H9 (cell line): ENCODE data around the gene DNAJB4. TPM values are rescaled to one million over a fixed set of nuclear protein-coding genes. Genes with fewer than 3 reads are reported as not detected.

Experiments
- DNase-seq: peaks from one replicate; pipeline ENCODE4 v3.0.0-alpha.2; 2017
- H2AFZ ChIP-seq: one replicate; pipeline ENCODE4 v1.6.1; 2013; ENCODE audit warnings: mild to moderate bottlenecking, low read length, control low read depth, moderate library complexity
- H2AK5ac ChIP-seq: 2 replicates; pipeline ENCODE4 v1.6.1; 2013; ENCODE audit warnings: low read length, control low read depth, mixed read lengths; ENCODE audit not compliant: insufficient read length
- H2BK120ac ChIP-seq: one replicate; pipeline ENCODE4 v1.6.1; 2013; ENCODE audit warnings: low read depth, mild to moderate bottlenecking, low read length, control low read depth, inconsistent platforms; ENCODE audit not compliant: poor library complexity, severe bottlenecking
- H2BK12ac ChIP-seq: 2 replicates; pipeline ENCODE4 v1.6.1; 2013; ENCODE audit warnings: low read length, control low read depth, mixed read lengths, low read depth; ENCODE audit not compliant: insufficient read length
- H2BK15ac ChIP-seq: 2 replicates; pipeline ENCODE4 v1.6.1; 2013; ENCODE audit warnings: low read depth, low read length, control low read depth
- H2BK20ac ChIP-seq: one replicate; pipeline ENCODE4 v1.6.1; 2013; ENCODE audit warnings: low read depth, mild to moderate bottlenecking, low read length, control low read depth, inconsistent platforms; ENCODE audit not compliant: poor library complexity, severe bottlenecking
- H2BK5ac ChIP-seq: 2 replicates; pipeline ENCODE4 v1.6.1; 2013; ENCODE audit warnings: low read length, control low read depth, mixed read lengths; ENCODE audit not compliant: insufficient read length
- H3K14ac ChIP-seq: 2 replicates; pipeline ENCODE4 v1.6.1; 2013; ENCODE audit warnings: low read length, control low read depth; ENCODE audit not compliant: insufficient read depth
- H3K18ac ChIP-seq: 2 replicates; pipeline ENCODE4 v1.6.1; 2013; ENCODE audit warnings: low read depth, mild to moderate bottlenecking, mixed read lengths, low read length, control low read depth; ENCODE audit not compliant: insufficient read length
- H3K23ac ChIP-seq: 2 replicates; pipeline ENCODE4 v1.6.1; 2013; ENCODE audit warnings: low read length, control low read depth, mixed read lengths, low read depth; ENCODE audit not compliant: insufficient read length
- H3K23me2 ChIP-seq: 2 replicates; pipeline ENCODE4 v1.6.1; 2013; ENCODE audit warnings: low read depth, mild to moderate bottlenecking, mixed read lengths, low read length, control low read depth; ENCODE audit not compliant: insufficient read length, poor library complexity, severe bottlenecking
- H3K27ac ChIP-seq: 2 replicates; pipeline ENCODE4 v1.5.1; 2013; ENCODE audit warnings: low read length, control low read depth, mixed read lengths, low read depth; ENCODE audit not compliant: insufficient read length
- H3K27me3 ChIP-seq: 2 replicates; pipeline ENCODE4 v1.6.1; 2013; ENCODE audit warnings: low read length, control low read depth, inconsistent platforms; ENCODE audit not compliant: insufficient read depth
- H3K4ac ChIP-seq: 2 replicates; pipeline ENCODE4 v1.6.1; 2013; ENCODE audit warnings: low read depth, mild to moderate bottlenecking, control low read depth, inconsistent platforms, low read length, moderate library complexity
- H3K4me1 ChIP-seq: 2 replicates; pipeline ENCODE4 v1.6.1; 2013; ENCODE audit warnings: low read length, control low read depth, inconsistent platforms; ENCODE audit not compliant: insufficient read depth
- H3K4me2 ChIP-seq: 2 replicates; pipeline ENCODE4 v1.6.1; 2013; ENCODE audit warnings: low read length, control low read depth, mixed read lengths; ENCODE audit not compliant: insufficient read length, insufficient read depth
- H3K56ac ChIP-seq: 2 replicates; pipeline ENCODE4 v1.6.1; 2013; ENCODE audit warnings: low read depth, mild to moderate bottlenecking, mixed read lengths, low read length, control low read depth; ENCODE audit not compliant: insufficient read length
- H3K79me1 ChIP-seq: 2 replicates; pipeline ENCODE4 v1.6.1; 2013; ENCODE audit warnings: low read depth, mild to moderate bottlenecking, moderate library complexity, low read length, control low read depth, inconsistent platforms; ENCODE audit not compliant: insufficient read depth, poor library complexity, severe bottlenecking
- H3K79me2 ChIP-seq: 2 replicates; pipeline ENCODE4 v1.6.1; 2013; ENCODE audit warnings: low read length, control low read depth, inconsistent platforms; ENCODE audit not compliant: insufficient read depth
- H3K9ac ChIP-seq: 2 replicates; pipeline ENCODE4 v1.6.1; 2013; ENCODE audit warnings: low read length, control low read depth, mixed read lengths; ENCODE audit not compliant: insufficient read length; ENCODE audit errors: extremely low read depth
- H3K9me3 ChIP-seq: one replicate; pipeline ENCODE4 v1.6.1; 2013; ENCODE audit warnings: low read depth, low read length, inconsistent platforms; ENCODE audit not compliant: control insufficient read depth
- H3T11ph ChIP-seq: one replicate; pipeline ENCODE4 v1.6.1; 2013; ENCODE audit warnings: mild to moderate bottlenecking, low read length, control low read depth, inconsistent platforms
- H4K20me1 ChIP-seq: one replicate; pipeline ENCODE4 v1.6.1; 2013; ENCODE audit not compliant: control insufficient read depth, insufficient read length, insufficient read depth
- H4K5ac ChIP-seq: 2 replicates; pipeline ENCODE4 v1.6.1; 2013; ENCODE audit warnings: low read depth, mild to moderate bottlenecking, mixed read lengths, low read length, control low read depth; ENCODE audit not compliant: insufficient read length
- H4K8ac ChIP-seq: replicated peaks from 2 replicates; pipeline ENCODE4 v1.6.1; 2013; ENCODE audit warnings: low read length, control low read depth, mixed read lengths, low read depth; ENCODE audit not compliant: insufficient read length
- H4K91ac ChIP-seq: 2 replicates; pipeline ENCODE4 v1.6.1; 2013; ENCODE audit warnings: low read depth, mild to moderate bottlenecking, moderate library complexity, mixed read lengths, low read length, control low read depth; ENCODE audit not compliant: insufficient read length
- H3K27ac Mint-ChIP-seq, 3 experiments: 2 replicates in 2 of 3; 3 replicates in 1 of 3; pipeline ENCODE4 v1.8.0; 2020 to 2021; ENCODE audit warnings: mixed read lengths in 3 of 3, mild to moderate bottlenecking in 1 of 3, moderate library complexity in 1 of 3
- H3K27me3 Mint-ChIP-seq: 2 replicates; pipeline ENCODE4 v1.8.0; 2021; ENCODE audit warnings: low read depth, mild to moderate bottlenecking, moderate library complexity, mixed read lengths
- H3K36me3 Mint-ChIP-seq, 3 experiments: 2 replicates in 2 of 3; 3 replicates in 1 of 3; pipeline ENCODE4 v1.8.0; 2020 to 2021; ENCODE audit warnings: low read depth in 3 of 3, mixed read lengths in 3 of 3; ENCODE audit not compliant: insufficient read depth in 1 of 3
- H3K4me1 Mint-ChIP-seq, 2 experiments: 2 replicates each; pipeline ENCODE4 v1.8.0; 2020; ENCODE audit warnings: mixed read lengths in 2 of 2
- H3K4me3 Mint-ChIP-seq, 2 experiments: 2 replicates in 1 of 2; 3 replicates in 1 of 2; pipeline ENCODE4 v1.8.0; 2020 to 2021; ENCODE audit warnings: mild to moderate bottlenecking in 2 of 2, mixed read lengths in 2 of 2, moderate library complexity in 1 of 2
- H3K9me3 Mint-ChIP-seq, 2 experiments: 2 replicates in 1 of 2; 3 replicates in 1 of 2; pipeline ENCODE4 v1.8.0; 2020; ENCODE audit warnings: mild to moderate bottlenecking in 2 of 2, mixed read lengths in 2 of 2, moderate library complexity in 1 of 2
- CTCF ChIP-seq: fragments of 200-600 bp; sonication (generic); conservative IDR thresholded peaks from 3 replicates; pipeline ENCODE4 v1.8.0; 2021; ENCODE audit warnings: antibody characterized with exemption, mild to moderate bottlenecking
- WGBS: extraction: QIAGEN DNeasy Blood & Tissue Kit; methylation state at CpG from one replicate; pipeline ENCODE4 v1.1.7; 2013; ENCODE audit warnings: missing lambda C conversion rate, low lambda C conversion rate, mixed read lengths; ENCODE audit not compliant: insufficient read length; ENCODE audit errors: extremely low coverage; 5-methylcytosine and 5-hydroxymethylcytosine counted together
- total RNA-seq: library from RNA; stranded (reverse); gene quantifications from 2 replicates; pipeline ENCODE4 v1.2.1, GENCODE V29; 2021

DNAJB4 gene
- total RNA-seq, 1 experiment from 2014 or later: 8.1 TPM

GRCh38 chr1:77961392-77961791 is 43.3 kb upstream of the DNAJB4 start:
- no peaks in the 10 kb centered on the region for H3K4me1 ChIP-seq
- no peak for DNase-seq
- no peak overlapping the region for H3K56ac ChIP-seq
- peaks cover 7% of the 10 kb centered on the region for H3K79me1 ChIP-seq
- no peak overlapping the region for H2BK120ac ChIP-seq
- H4K8ac ChIP-seq: no peak overlapping the region
- H2BK12ac ChIP-seq: no peak overlapping the region
- 0 out of 7 replicates have a peak overlapping the region, but pooled peaks of 1 of the 3 experiments have one; percentile 32 for H3K27ac Mint-ChIP-seq
- H3K9me3 Mint-ChIP-seq: no peaks in the 10 kb centered on the region
- no peak overlapping the region for H2BK5ac ChIP-seq
- H3K4me3 Mint-ChIP-seq: no peak overlapping the region
- no peak overlapping the region for H3T11ph ChIP-seq
- no peaks in the 10 kb centered on the region for H3K4me1 Mint-ChIP-seq
- H3K14ac ChIP-seq: no peak overlapping the region
- no peak overlapping the region for H2BK20ac ChIP-seq
- no peak overlapping the region for H3K18ac ChIP-seq
- no peaks in the 10 kb centered on the region for H4K20me1 ChIP-seq
- no peak overlapping the region for H3K4me2 ChIP-seq
- no CpG with 5 or more reads among the region's 2 CpGs for WGBS
- no peak overlapping the region for H3K27ac ChIP-seq
- H3K4ac ChIP-seq: no peak overlapping the region
- H2AFZ ChIP-seq: no peak overlapping the region
- H3K23me2 ChIP-seq: no peaks in the 10 kb centered on the region
- no peak overlapping the region for H3K9ac ChIP-seq
- no peak overlapping the region for H4K5ac ChIP-seq
- H3K27me3 ChIP-seq: no peaks in the 10 kb centered on the region
- peaks cover 69 to 93% (median 93%) of the 10 kb centered on the region in 3 experiments for H3K36me3 Mint-ChIP-seq
- H3K9me3 ChIP-seq: no peaks in the 10 kb centered on the region
- no peaks in the 10 kb centered on the region for H3K27me3 Mint-ChIP-seq
- H3K23ac ChIP-seq: no peak overlapping the region
- no peak for TF ChIP-seq CTCF
- no peak overlapping the region for H4K91ac ChIP-seq
- H2AK5ac ChIP-seq: no peak overlapping the region
- no peak overlapping the region for H2BK15ac ChIP-seq
- peaks cover 3% of the 10 kb centered on the region; the same call in 1 of the 2 replicates for H3K79me2 ChIP-seq
